ENCODE measurements around the gene NEURL3. TPM values are rescaled to one million over a fixed set of nuclear protein-coding genes. Genes with fewer than 3 reads are reported as not detected.

The NEURL3 gene, protein sequence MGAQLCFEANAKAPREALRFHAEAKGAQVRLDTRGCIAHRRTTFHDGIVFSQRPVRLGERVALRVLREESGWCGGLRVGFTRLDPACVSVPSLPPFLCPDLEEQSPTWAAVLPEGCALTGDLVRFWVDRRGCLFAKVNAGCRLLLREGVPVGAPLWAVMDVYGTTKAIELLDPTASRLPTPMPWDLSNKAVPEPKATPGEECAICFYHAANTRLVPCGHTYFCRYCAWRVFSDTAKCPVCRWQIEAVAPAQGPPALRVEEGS
- 1.3 to 2.9 TPM (median 1.7 TPM) in 5 replicates for total RNA-seq (2022; extraction: Qiagen RNA extraction; ENCODE audit: low read depth)

GRCh38 chr2:96505231-96505889 is at the start of gene NEURL3:
Gene NEURL3 (minus strand): TSS chr2:96505357. CDS start chr2:96505286, 71 bp downstream.

GRCh38 chr2:96536445-96537065 is 31.4 kb upstream of the NEURL3 start, which contains the start of gene ARID5A:
Gene ARID5A (plus strand): TSS chr2:96536752. CDS start chr2:96536827, 75 bp downstream.

Other genes with a start within 250 kb of the NEURL3 start
- gene TMEM127, start 239.4 kb downstream of the NEURL3 start, total RNA-seq (2022; extraction: Qiagen RNA extraction; ENCODE audit: low read depth) = 38.4 to 51.9 TPM (median 48.9 TPM) in 5 replicates
- gene CIAO1, start 239.1 kb downstream of the NEURL3 start, total RNA-seq (2022; extraction: Qiagen RNA extraction; ENCODE audit: low read depth) = 79.3 to 95.8 TPM (median 91.0 TPM) in 5 replicates
- 126 to 133 TPM (median 130 TPM) in 5 replicates for gene SNRNP200, start 199.8 kb downstream of the NEURL3 start, total RNA-seq (2022; extraction: Qiagen RNA extraction; ENCODE audit: low read depth)
- not detected in 5 replicates for gene ITPRIPL1, start 180.0 kb downstream of the NEURL3 start, total RNA-seq (2022; extraction: Qiagen RNA extraction; ENCODE audit: low read depth)
- gene NCAPH, start 169.6 kb downstream of the NEURL3 start, total RNA-seq (2022; extraction: Qiagen RNA extraction; ENCODE audit: low read depth) = 45.4 to 49.9 TPM (median 48.3 TPM) in 5 replicates
- gene ARID5A, start 31.4 kb upstream of the NEURL3 start, total RNA-seq (2022; extraction: Qiagen RNA extraction; ENCODE audit: low read depth) = 8.4 to 11.8 TPM (median 9.3 TPM) in 5 replicates
- gene KANSL3, start 133.0 kb upstream of the NEURL3 start, total RNA-seq (2022; extraction: Qiagen RNA extraction; ENCODE audit: low read depth) = 29.4 to 36.6 TPM (median 33.1 TPM) in 5 replicates
- not detected in 5 replicates for gene FER1L5, start 137.4 kb upstream of the NEURL3 start, total RNA-seq (2022; extraction: Qiagen RNA extraction; ENCODE audit: low read depth)
- 22.6 to 26.7 TPM (median 25.9 TPM) in 5 replicates for gene LMAN2L, start 234.7 kb upstream of the NEURL3 start, total RNA-seq (2022; extraction: Qiagen RNA extraction; ENCODE audit: low read depth)